Measurements from ENCODE around the gene PAGE3.

Gene PAGE3

DNA sequence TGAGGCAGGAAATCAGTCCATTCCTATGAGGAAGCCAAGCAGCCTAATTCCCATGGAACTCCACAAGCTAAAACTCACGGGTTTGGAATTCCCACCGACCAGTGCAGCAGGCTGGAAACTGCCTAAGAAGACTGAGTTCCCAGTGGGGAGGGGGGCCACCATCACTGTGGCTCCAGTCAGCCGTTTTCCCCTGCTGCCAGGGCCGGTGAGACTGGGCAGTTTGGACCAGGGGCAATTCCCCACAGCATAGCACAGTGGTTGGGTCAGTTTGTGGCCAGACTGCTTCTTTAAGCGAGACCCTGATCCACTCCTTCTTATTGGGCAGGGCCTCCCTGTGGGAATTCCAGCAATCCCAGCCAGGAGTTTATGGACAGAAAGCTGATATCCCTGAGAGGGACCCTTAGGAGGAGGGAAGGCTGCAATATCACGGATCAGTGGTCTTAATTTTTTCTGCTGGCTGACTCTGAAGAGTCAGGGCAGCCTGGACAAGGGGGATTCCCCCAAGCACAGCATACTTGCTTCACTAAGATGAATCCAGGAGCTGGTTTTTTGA, 23.9 kb downstream of the PAGE3 start:
- no peak overlapping the region for H3K4me3 ChIP-seq (ENCODE audit: low read depth, low read length)
- no peak for TF ChIP-seq MYC (IDR thresholded peaks at IDR 0.05; ENCODE audit: low read depth, low read length)
- TF ChIP-seq, protein P1, sequence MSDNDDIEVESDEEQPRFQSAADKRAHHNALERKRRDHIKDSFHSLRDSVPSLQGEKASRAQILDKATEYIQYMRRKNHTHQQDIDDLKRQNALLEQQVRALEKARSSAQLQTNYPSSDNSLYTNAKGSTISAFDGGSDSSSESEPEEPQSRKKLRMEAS (IDR thresholded peaks at IDR 0.05; ENCODE audit: low read depth, low read length): no peak
- no peak for DNase-seq (ENCODE audit: low read depth)

DNA sequence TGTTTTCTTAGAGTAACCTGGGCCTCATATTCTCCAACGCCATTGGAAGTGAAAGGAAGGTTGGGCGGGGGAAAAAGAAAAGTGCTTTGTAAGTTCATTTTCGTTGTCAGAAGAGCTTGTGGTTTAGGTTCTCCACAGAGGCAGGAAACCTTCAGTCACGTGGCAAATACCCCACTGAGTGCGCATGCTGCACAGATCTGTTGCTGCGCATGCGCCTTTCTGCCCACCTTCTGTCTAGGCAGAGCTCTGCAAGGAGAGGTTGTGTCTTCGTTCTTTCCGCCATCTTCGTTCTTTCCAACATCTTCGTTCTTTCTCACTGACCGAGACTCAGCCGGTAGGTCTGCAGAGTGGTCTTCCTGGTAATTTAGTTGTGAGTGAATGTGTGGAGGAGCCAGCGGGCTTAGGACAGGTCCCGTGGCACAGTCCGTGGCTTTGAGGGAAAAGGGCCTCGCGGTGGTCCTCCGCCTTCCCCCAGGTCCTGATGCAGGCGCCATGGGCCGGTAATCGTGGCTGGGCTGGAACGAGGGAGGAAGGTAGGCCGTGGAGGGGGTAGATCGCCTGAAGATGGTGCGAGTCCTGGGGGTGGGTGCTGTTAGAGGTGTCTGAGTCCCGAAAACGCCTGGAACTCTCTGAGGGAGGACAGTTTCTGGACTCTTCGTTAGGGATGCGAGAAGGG, 44.5 kb downstream of the PAGE3 start, which contains the start of gene PAGE5:
Gene PAGE5 (plus strand): TSS at position 228 of the 676 bp plus-strand sequence. CDS start 1,037 bp downstream, outside the sequence.
- no peak within 1 kb of the TSS for H3K4me3 ChIP-seq (ENCODE audit: low read depth, low read length)
- DNase-seq (ENCODE audit: low read depth): no peak
- no peak for TF ChIP-seq MYC (IDR thresholded peaks at IDR 0.05; ENCODE audit: low read depth, low read length)

DNA sequence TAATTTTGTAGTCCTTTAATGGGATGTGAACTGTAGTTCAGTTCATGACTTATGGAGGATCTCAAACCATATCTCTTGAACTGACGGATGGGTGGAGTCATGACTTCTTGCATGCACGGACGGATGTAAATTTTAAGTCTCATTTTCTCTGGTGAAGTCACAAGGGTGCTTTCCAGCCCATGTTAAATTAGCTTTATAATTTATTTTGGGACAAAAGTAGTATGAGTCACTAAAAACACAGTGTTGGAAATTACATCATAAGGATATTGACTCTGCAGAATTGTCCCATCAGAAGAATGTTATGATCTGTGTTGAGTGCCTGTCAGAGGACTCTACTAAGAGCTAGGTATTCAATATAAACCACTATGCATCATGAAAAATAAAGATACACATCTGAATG, 51.3 kb downstream of the PAGE3 start:
- H3K4me3 ChIP-seq (ENCODE audit: low read depth, low read length): no peak overlapping the region
- no peak for DNase-seq (ENCODE audit: low read depth)
- TF ChIP-seq POLR2A (IDR thresholded peaks at IDR 0.05; ENCODE audit: extremely low read depth, insufficient read length): no peak
- TF ChIP-seq, protein P1 (IDR thresholded peaks at IDR 0.05; ENCODE audit: low read depth, low read length): no peak
- TF ChIP-seq MYC (IDR thresholded peaks at IDR 0.05; ENCODE audit: low read depth, low read length): no peak
- TF ChIP-seq, protein P2, sequence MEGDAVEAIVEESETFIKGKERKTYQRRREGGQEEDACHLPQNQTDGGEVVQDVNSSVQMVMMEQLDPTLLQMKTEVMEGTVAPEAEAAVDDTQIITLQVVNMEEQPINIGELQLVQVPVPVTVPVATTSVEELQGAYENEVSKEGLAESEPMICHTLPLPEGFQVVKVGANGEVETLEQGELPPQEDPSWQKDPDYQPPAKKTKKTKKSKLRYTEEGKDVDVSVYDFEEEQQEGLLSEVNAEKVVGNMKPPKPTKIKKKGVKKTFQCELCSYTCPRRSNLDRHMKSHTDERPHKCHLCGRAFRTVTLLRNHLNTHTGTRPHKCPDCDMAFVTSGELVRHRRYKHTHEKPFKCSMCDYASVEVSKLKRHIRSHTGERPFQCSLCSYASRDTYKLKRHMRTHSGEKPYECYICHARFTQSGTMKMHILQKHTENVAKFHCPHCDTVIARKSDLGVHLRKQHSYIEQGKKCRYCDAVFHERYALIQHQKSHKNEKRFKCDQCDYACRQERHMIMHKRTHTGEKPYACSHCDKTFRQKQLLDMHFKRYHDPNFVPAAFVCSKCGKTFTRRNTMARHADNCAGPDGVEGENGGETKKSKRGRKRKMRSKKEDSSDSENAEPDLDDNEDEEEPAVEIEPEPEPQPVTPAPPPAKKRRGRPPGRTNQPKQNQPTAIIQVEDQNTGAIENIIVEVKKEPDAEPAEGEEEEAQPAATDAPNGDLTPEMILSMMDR (IDR thresholded peaks at IDR 0.05; ENCODE audit: low read depth, low read length): no peak

DNA sequence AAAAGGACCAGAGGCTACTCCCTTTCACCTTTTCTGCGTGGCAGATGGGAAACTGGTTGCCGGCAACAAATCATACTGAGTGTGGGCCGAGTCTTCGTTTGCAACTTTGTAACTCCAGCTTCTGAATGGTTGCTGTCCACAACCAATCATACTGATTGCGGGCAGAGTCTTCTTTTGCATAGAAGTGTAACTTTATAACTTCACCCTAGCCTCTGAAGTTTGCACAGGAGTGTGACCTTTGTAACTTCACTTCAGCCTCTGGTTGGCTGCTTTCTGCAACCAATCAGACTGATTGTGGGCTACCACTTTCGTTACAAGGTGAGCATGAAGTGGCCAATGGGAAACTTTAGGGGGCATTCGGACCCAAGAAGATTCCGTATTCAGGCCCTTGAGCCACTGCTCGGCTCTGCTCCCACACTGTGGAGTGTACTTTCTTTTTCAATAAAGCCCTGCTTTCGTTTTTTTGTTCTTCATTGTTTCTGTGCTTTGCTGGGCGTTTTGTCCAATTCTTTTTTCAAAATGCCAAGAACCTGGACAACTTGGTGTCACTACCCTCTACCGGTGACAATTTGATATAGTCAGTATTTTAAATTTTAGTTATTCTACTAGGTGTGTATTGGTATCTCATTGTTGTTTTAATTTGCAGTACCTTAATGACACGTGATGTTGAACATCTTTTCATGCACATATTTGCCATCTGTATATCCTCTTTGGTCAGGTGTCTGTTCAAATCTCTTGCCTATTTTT, 53.6 kb downstream of the PAGE3 start:
- TF ChIP-seq POLR2A (IDR thresholded peaks at IDR 0.05; ENCODE audit: extremely low read depth, insufficient read length): no peak
- TF ChIP-seq, protein P2 (IDR thresholded peaks at IDR 0.05; ENCODE audit: low read depth, low read length): no peak
- TF ChIP-seq MYC (IDR thresholded peaks at IDR 0.05; ENCODE audit: low read depth, low read length): no peak
- TF ChIP-seq, protein P1 (IDR thresholded peaks at IDR 0.05; ENCODE audit: low read depth, low read length): no peak
- H3K4me3 ChIP-seq (ENCODE audit: low read depth, low read length): no peak overlapping the region
- no peak for DNase-seq (ENCODE audit: low read depth)
